Caco-2 (cell line): Measurements from ENCODE around the gene GHRH. TPM values are rescaled to one million over a fixed set of nuclear protein-coding genes. Genes with fewer than 3 reads are reported as not detected.
A peak's percentile ranks its signal among the peaks of the same experiment; 100 is the strongest.

Experiments used
- BruUV-seq: library from RNA; stranded (reverse); fragments of 400-500 nt; replicated peaks from 2 replicates; lab custom pipeline; 2021; lab: Mats Ljungman, UMichigan
- CTCF ChIA-PET: fragments of 300-600 bp; sonication (Branson Sonifier 250); formaldehyde crosslinking; loops from one replicate; lab custom pipeline; 2022; ENCODE audit warnings: antibody characterized with exemption; lab: Charles Lee
- POLR2A ChIA-PET: fragments of 300-600 bp; sonication (Branson Sonifier 250); formaldehyde crosslinking; loops from one replicate; lab custom pipeline; 2022; ENCODE audit warnings: antibody characterized with exemption; lab: Charles Lee
- DNase-seq, 2 experiments: peaks; one replicate each; pipeline versions ENCODE4 v3.0.0 to v3.0.0-alpha.2; 2020 to 2022
- H3K27me3 ChIP-seq: replicated peaks from 2 replicates; pipeline ENCODE4 v1.6.0; 2011; ENCODE audit warnings: low read length; ENCODE audit not compliant: control insufficient read depth, insufficient read depth
- H3K36me3 ChIP-seq: 2 replicates; pipeline ENCODE4 v1.5.1; 2011; ENCODE audit warnings: low read length; ENCODE audit not compliant: control insufficient read depth, insufficient read depth
- H3K4me1 ChIP-seq: fragments of 250-450 bp; sonication (Bioruptor Pico); 2 replicates; pipeline ENCODE4 v1.5.1; 2020; ENCODE audit warnings: mild to moderate bottlenecking
- H3K4me3 ChIP-seq: 2 replicates; pipeline ENCODE4 v1.5.1; 2011; ENCODE audit warnings: low read depth, mild to moderate bottlenecking, control low read depth, low read length
- H3K9me3 ChIP-seq: fragments of 250-450 bp; sonication (Bioruptor Pico); 2 replicates; pipeline ENCODE4 v1.5.1; 2020; ENCODE audit warnings: mild to moderate bottlenecking, moderate library complexity
- H3K27ac Mint-ChIP-seq: one replicate; pipeline ENCODE4 v1.8.0; 2022; ENCODE audit warnings: mixed read lengths; ENCODE audit not compliant: unreplicated experiment
- H3K27me3 Mint-ChIP-seq: one replicate; pipeline ENCODE4 v1.8.0; 2022; ENCODE audit warnings: mixed read lengths; ENCODE audit not compliant: insufficient read depth, unreplicated experiment
- H3K36me3 Mint-ChIP-seq: one replicate; pipeline ENCODE4 v1.8.0; 2022; ENCODE audit warnings: mild to moderate bottlenecking, mixed read lengths; ENCODE audit not compliant: insufficient read depth, unreplicated experiment
- H3K4me1 Mint-ChIP-seq: one replicate; pipeline ENCODE4 v1.8.0; 2022; ENCODE audit warnings: low read depth, mixed read lengths; ENCODE audit not compliant: unreplicated experiment
- H3K4me3 Mint-ChIP-seq: one replicate; pipeline ENCODE4 v1.8.0; 2022; ENCODE audit warnings: mild to moderate bottlenecking, moderate library complexity, mixed read lengths; ENCODE audit not compliant: unreplicated experiment
- H3K9me3 Mint-ChIP-seq: one replicate; pipeline ENCODE4 v1.8.0; 2022; ENCODE audit warnings: mixed read lengths; ENCODE audit not compliant: unreplicated experiment
- CTCF ChIP-seq, 2 experiments: fragments of 200-600 bp in 1 of 2; IDR thresholded peaks; 1 replicate in 1 of 2; 2 replicates in 1 of 2; pipeline versions ENCODE4 v1.5.1 to v1.8.0; 2011 to 2022; ENCODE audit warnings: antibody characterized with exemption in 1 of 2, control low read depth in 1 of 2, inconsistent platforms in 1 of 2, low read depth in 1 of 2, low read length in 1 of 2, mild to moderate bottlenecking in 1 of 2, moderate library complexity in 1 of 2; ENCODE audit not compliant: insufficient read depth in 1 of 2, severe bottlenecking in 1 of 2, unreplicated experiment in 1 of 2
- intact Hi-C: fragments of 100-400 bp; cut with micrococcal nuclease; formaldehyde crosslinking; loops from one replicate; pipeline ENCODE4 v1.10.0; 2022; ENCODE audit not compliant: unreplicated experiment
- total RNA-seq: library from RNA; stranded (reverse); gene quantifications from 2 replicates; pipeline ENCODE4 v1.2.3, GENCODE V29; 2022

Gene GHRH
- total RNA-seq, 1 experiment from 2014 or later, result not detected

- Mint-ChIP-seq H3K9me3 (no peaks in the 10 kb centered on the region), H3K4me3 (no peak overlapping the region), H3K27me3 (no peaks in the 10 kb centered on the region), H3K27ac (peak overlapping the region; percentile 40), H3K4me1 (peaks cover 16% of the 10 kb centered on the region), H3K36me3 (peaks cover 100% of the 10 kb centered on the region)
- TF ChIP-seq CTCF (IDR thresholded peaks at IDR 0.05; ENCODE audit: insufficient read depth in 1 of 2, low read depth in 1 of 2, low read length in 1 of 2, severe bottlenecking in 1 of 2, unreplicated experiment in 1 of 2), result no peak
- no peaks in the 10 kb centered on the region for H3K9me3 ChIP-seq
- CTCF ChIA-PET, result interaction anchor here (0.6 to 1.8 kb wide), 10 partner anchors 9 to 583 kb away, joined by 3 to 17 read pairs (median 3); no protein-coding TSS in a partner anchor
- BruUV-seq, result no TSS peak
- no peaks in the 10 kb centered on the region for H3K27me3 ChIP-seq
- DNase-seq, result no peak
- POLR2A ChIA-PET, result interaction anchor here (0.6 to 0.9 kb wide), 3 partner anchors 22 to 70 kb away, joined by 3 read pairs; partner anchors contain the start of gene MANBAL
- intact Hi-C loops, result no loop called here
- peaks cover 12% of the 10 kb centered on the region for H3K36me3 ChIP-seq
- no peaks in the 10 kb centered on the region for H3K4me1 ChIP-seq
- H3K4me3 ChIP-seq, result no peak overlapping the region
Measured at GRCh38 chr20:37219751-37220668, 41.6 kb downstream of the GHRH start.

DNA sequence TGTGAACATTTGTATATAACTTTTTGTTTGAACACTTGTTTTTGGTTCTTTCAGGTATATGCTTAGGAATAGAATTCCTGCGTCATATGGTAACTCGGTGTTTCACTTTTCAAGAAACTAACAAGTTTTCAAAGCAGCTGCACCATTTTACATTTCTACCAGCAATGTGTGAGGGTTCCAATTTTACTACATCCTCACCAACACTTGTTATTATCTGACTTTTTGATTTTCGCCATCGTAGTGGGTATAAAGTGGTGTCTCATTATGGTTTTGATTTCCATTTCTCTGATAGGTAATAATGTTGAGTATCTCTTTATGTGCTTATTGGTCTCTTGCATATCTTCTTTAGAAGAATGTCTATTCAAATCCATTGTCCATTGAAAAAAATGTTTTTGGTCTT lies 42.6 kb downstream of the GHRH start:
- TF ChIP-seq CTCF (IDR thresholded peaks at IDR 0.05; ENCODE audit: insufficient read depth in 1 of 2, low read depth in 1 of 2, low read length in 1 of 2, severe bottlenecking in 1 of 2, unreplicated experiment in 1 of 2), result no peak
- Histone ChIP-seq H3K9me3 (no peaks in the 10 kb centered on the region), H3K4me1 (no peaks in the 10 kb centered on the region), H3K4me3 (no peak overlapping the region), H3K36me3 (peaks cover 10% of the 10 kb centered on the region), H3K27me3 (no peaks in the 10 kb centered on the region)
- ChIA-PET CTCF (no interaction called here), POLR2A (no interaction called here)
- intact Hi-C loops, result no loop called here
- Mint-ChIP-seq H3K4me1 (peaks cover 16% of the 10 kb centered on the region), H3K36me3 (peaks cover 100% of the 10 kb centered on the region), H3K27ac (no peak overlapping the region), H3K27me3 (no peaks in the 10 kb centered on the region), H3K4me3 (no peak overlapping the region), H3K9me3 (no peaks in the 10 kb centered on the region)
- no TSS peak for BruUV-seq
- DNase-seq, result no peak

DNA sequence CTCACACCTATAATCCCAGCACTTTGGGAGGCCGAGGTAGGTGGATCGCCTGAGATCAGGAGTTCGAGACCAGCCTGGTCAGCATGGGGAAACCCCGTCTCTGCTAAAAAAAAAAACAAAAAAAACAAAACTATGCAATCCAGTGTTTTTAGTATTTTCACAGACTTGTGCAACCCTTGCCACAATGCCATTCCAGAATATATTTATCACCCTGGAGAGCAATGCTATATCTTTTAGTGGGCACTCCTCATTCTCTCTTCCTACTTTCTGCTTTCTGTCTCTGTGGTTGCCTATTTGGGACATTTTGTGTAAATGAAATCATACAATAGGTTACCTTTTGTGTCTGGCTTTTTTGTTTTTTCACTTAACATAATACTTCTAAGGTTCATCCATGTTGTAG lies 43.2 kb downstream of the GHRH start:
- CTCF ChIA-PET, result no interaction called here
- peaks cover 8% of the 10 kb centered on the region for H3K36me3 ChIP-seq

More for the DNA sequence above, 43.2 kb downstream of the GHRH start:
- no TSS peak for BruUV-seq
- H3K36me3 Mint-ChIP-seq, result peaks cover 100% of the 10 kb centered on the region
- no peaks in the 10 kb centered on the region for H3K9me3 Mint-ChIP-seq
- intact Hi-C loops, result no loop called here
- H3K4me1 Mint-ChIP-seq, result peaks cover 16% of the 10 kb centered on the region
- no peak for DNase-seq
- no peak overlapping the region for H3K4me3 ChIP-seq
- H3K4me1 ChIP-seq, result no peaks in the 10 kb centered on the region
- TF ChIP-seq CTCF (IDR thresholded peaks at IDR 0.05; ENCODE audit: insufficient read depth in 1 of 2, low read depth in 1 of 2, low read length in 1 of 2, severe bottlenecking in 1 of 2, unreplicated experiment in 1 of 2), result no peak
- H3K9me3 ChIP-seq, result no peaks in the 10 kb centered on the region
- POLR2A ChIA-PET, result no interaction called here
- H3K27ac Mint-ChIP-seq, result no peak overlapping the region
- H3K27me3 ChIP-seq, result no peaks in the 10 kb centered on the region
- H3K4me3 Mint-ChIP-seq, result no peak overlapping the region
- H3K27me3 Mint-ChIP-seq, result no peaks in the 10 kb centered on the region
